OCI-LY1 (cell line): ENCODE data around the gene NELFA.

Experiments used
- H2AFZ ChIP-seq: fragments of 200-600 bp; sonication (generic), shearing (Covaris generic); 2 replicates; pipeline ENCODE4 v1.6.0; 2014; ENCODE audit warnings: antibody characterized with exemption, mild to moderate bottlenecking, low read length
- H3F3A ChIP-seq: fragments of 200-600 bp; sonication (generic), shearing (Covaris generic); 2 replicates; pipeline ENCODE4 v1.6.0; 2014; ENCODE audit warnings: mild to moderate bottlenecking, antibody characterized with exemption, low read length, moderate library complexity; ENCODE audit not compliant: insufficient read depth
- H3K27ac ChIP-seq: fragments of 200-600 bp; sonication (generic); 2 replicates; pipeline ENCODE4 v1.5.1; 2014; ENCODE audit warnings: low read length, mixed run types, mild to moderate bottlenecking, low read depth; ENCODE audit not compliant: poor library complexity, severe bottlenecking
- H3K27me3 ChIP-seq: fragments of 200-600 bp; sonication (generic); 2 replicates; pipeline ENCODE4 v1.6.0; 2014; ENCODE audit warnings: antibody characterized with exemption, mild to moderate bottlenecking, low read length, moderate library complexity; ENCODE audit not compliant: insufficient read depth
- H3K36me3 ChIP-seq: fragments of 200-600 bp; sonication (generic); 2 replicates; pipeline ENCODE4 v1.6.1; 2014; ENCODE audit warnings: mild to moderate bottlenecking, antibody characterized with exemption, low read length, moderate library complexity, mixed read lengths; ENCODE audit not compliant: insufficient read depth
- H3K4me1 ChIP-seq: fragments of 200-600 bp; sonication (generic); 2 replicates; pipeline ENCODE4 v1.5.1; 2014; ENCODE audit warnings: mild to moderate bottlenecking, low read length, moderate library complexity; ENCODE audit not compliant: insufficient read depth, severe bottlenecking
- H3K4me2 ChIP-seq: fragments of 200-600 bp; sonication (generic), shearing (Covaris generic); 2 replicates; pipeline ENCODE4 v1.6.1; 2014; ENCODE audit warnings: low read length
- H3K4me3 ChIP-seq: fragments of 200-600 bp; sonication (generic); 2 replicates; pipeline ENCODE4 v1.5.1; 2014; ENCODE audit warnings: low read length, low read depth, mild to moderate bottlenecking, mixed read lengths; ENCODE audit not compliant: poor library complexity, severe bottlenecking
- H3K79me2 ChIP-seq: fragments of 200-600 bp; shearing (Covaris generic); 2 replicates; pipeline ENCODE4 v1.6.1; 2016; ENCODE audit warnings: mixed run types, low read length, mixed read lengths; ENCODE audit not compliant: insufficient read depth
- H3K9ac ChIP-seq: fragments of 200-600 bp; sonication (generic), shearing (Covaris generic); 2 replicates; pipeline ENCODE4 v1.6.1; 2014; ENCODE audit warnings: mild to moderate bottlenecking, low read length, mixed read lengths
- H3K9me2 ChIP-seq: fragments of 200-600 bp; sonication (generic), shearing (Covaris generic); 2 replicates; pipeline ENCODE4 v1.6.1; 2014; ENCODE audit warnings: low read depth, mild to moderate bottlenecking, low read length, mixed read lengths
- H3K9me3 ChIP-seq: fragments of 200-600 bp; shearing (Covaris generic); 2 replicates; pipeline ENCODE4 v1.6.1; 2014; ENCODE audit warnings: low read length, mixed read lengths
- H4K20me1 ChIP-seq: fragments of 200-600 bp; sonication (generic), shearing (Covaris generic); 2 replicates; pipeline ENCODE4 v1.6.0; 2016; ENCODE audit warnings: mild to moderate bottlenecking, low read length; ENCODE audit not compliant: insufficient read depth
- EZH2 ChIP-seq: fragments of 200-600 bp; sonication (generic), shearing (Covaris generic); IDR thresholded peaks from 2 replicates; pipeline ENCODE4 v1.8.0; 2017; ENCODE audit warnings: borderline replicate concordance, mixed run types, mild to moderate bottlenecking, antibody characterized with exemption, low read length, moderate library complexity, mixed read lengths
- TF ChIP-seq, protein P1 (sequence below): fragments of 200-600 bp; sonication (generic), shearing (Covaris generic); IDR thresholded peaks from 2 replicates; pipeline ENCODE4 v1.5.1; 2017; ENCODE audit warnings: mild to moderate bottlenecking, antibody characterized with exemption, low read length, moderate library complexity, mixed read lengths

The NELFA gene

GRCh38 chr4:1982124-1983052 is 26.4 kb downstream of the NELFA start:
- TF ChIP-seq, protein P1, sequence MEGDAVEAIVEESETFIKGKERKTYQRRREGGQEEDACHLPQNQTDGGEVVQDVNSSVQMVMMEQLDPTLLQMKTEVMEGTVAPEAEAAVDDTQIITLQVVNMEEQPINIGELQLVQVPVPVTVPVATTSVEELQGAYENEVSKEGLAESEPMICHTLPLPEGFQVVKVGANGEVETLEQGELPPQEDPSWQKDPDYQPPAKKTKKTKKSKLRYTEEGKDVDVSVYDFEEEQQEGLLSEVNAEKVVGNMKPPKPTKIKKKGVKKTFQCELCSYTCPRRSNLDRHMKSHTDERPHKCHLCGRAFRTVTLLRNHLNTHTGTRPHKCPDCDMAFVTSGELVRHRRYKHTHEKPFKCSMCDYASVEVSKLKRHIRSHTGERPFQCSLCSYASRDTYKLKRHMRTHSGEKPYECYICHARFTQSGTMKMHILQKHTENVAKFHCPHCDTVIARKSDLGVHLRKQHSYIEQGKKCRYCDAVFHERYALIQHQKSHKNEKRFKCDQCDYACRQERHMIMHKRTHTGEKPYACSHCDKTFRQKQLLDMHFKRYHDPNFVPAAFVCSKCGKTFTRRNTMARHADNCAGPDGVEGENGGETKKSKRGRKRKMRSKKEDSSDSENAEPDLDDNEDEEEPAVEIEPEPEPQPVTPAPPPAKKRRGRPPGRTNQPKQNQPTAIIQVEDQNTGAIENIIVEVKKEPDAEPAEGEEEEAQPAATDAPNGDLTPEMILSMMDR: no peak
- no peak for TF ChIP-seq EZH2
- H3K4me2 ChIP-seq: no peak overlapping the region
- no peaks in the 10 kb centered on the region for H3F3A ChIP-seq
- H3K27ac ChIP-seq: no peak overlapping the region
- H3K9me2 ChIP-seq: no peaks in the 10 kb centered on the region
- no peak overlapping the region for H3K4me3 ChIP-seq
- H3K9me3 ChIP-seq: no peaks in the 10 kb centered on the region
- H3K36me3 ChIP-seq: peaks cover 70% of the 10 kb centered on the region
- H2AFZ ChIP-seq: no peak overlapping the region
- no peaks in the 10 kb centered on the region for H3K79me2 ChIP-seq
- H3K9ac ChIP-seq: no peak overlapping the region
- no peaks in the 10 kb centered on the region for H3K27me3 ChIP-seq
- H3K4me1 ChIP-seq: no peaks in the 10 kb centered on the region
- no peaks in the 10 kb centered on the region for H4K20me1 ChIP-seq

DNA sequence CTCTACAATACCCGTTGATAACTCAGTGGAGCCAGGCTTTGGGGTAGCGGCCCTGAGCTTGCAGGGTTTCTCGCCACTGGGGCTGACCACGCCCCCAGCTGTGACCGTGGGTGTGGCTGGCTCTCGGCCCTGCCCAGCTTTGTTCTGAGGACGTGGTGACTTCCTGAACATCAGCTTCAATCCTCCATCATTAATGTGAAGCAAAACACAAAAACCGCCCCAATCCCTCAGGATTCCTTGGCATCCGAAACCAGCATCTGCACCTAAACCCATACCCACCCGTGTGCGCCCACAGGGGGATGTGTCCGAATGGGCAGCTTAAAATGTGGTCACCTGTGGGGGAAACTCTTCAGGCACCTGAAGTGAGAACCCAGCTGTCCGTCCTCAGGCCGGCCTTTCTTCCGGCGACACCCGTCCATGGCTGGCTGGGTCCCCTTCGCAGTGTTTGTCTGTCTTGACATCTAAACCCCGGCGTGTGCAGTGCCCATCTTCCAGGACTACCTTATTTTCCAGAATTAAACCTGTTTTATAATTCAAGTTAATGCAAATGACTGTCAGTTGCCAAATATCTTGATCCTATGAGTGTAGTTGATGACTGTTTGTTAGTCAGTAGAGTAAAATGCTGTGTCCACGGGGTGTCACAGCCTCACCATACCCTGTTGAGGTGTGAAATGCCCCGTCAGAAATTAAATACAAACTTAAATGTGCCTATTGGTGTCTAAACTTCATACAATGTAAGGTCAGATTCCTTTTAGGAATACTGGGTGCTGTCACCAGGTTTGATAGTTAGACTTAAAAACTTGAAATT is 27.3 kb downstream of the NELFA start:
- no peak for TF ChIP-seq EZH2
- TF ChIP-seq, protein P1: no peak
- Histone ChIP-seq H3K4me1 (no peaks in the 10 kb centered on the region), H3K4me3 (no peak overlapping the region), H3K27me3 (no peaks in the 10 kb centered on the region), H4K20me1 (no peaks in the 10 kb centered on the region), H3K9me2 (no peaks in the 10 kb centered on the region), H3K4me2 (no peak overlapping the region), H3K79me2 (no peaks in the 10 kb centered on the region), H3K9ac (no peak overlapping the region), H3F3A (no peaks in the 10 kb centered on the region), H3K36me3 (peaks cover 79% of the 10 kb centered on the region), H3K27ac (no peak overlapping the region), H3K9me3 (no peaks in the 10 kb centered on the region), H2AFZ (no peak overlapping the region)

GRCh38 chr4:1980561-1981041 is 28.2 kb downstream of the NELFA start:
- Histone ChIP-seq H2AFZ (no peak overlapping the region), H3K36me3 (peaks cover 88% of the 10 kb centered on the region), H3F3A (no peaks in the 10 kb centered on the region), H3K79me2 (no peaks in the 10 kb centered on the region), H3K27ac (no peak overlapping the region), H4K20me1 (no peaks in the 10 kb centered on the region), H3K9ac (no peak overlapping the region), H3K4me3 (no peak overlapping the region), H3K27me3 (no peaks in the 10 kb centered on the region), H3K9me3 (no peaks in the 10 kb centered on the region), H3K4me1 (no peaks in the 10 kb centered on the region), H3K4me2 (no peak overlapping the region), H3K9me2 (no peaks in the 10 kb centered on the region)
- TF ChIP-seq, protein P1: no peak
- TF ChIP-seq EZH2: no peak
